GM21619 (cell line): ENCODE data around the gene AJAP1.
"Not testable (repeated sequence)": the region's sequence is repeated elsewhere in the genome, so short reads cannot be mapped to it uniquely, and the experiment has no call there.

Source experiments
- ATAC-seq: cut with Tn5 transposase; IDR thresholded peaks from one replicate; pipeline ENCODE4 v1.9.1; 2021; ENCODE audit not compliant: unreplicated experiment

AJAP1 gene

GRCh38 chr1:4656533-4657140 lies 2.2 kb downstream of the AJAP1 start:
- ATAC-seq: no peak

DNA sequence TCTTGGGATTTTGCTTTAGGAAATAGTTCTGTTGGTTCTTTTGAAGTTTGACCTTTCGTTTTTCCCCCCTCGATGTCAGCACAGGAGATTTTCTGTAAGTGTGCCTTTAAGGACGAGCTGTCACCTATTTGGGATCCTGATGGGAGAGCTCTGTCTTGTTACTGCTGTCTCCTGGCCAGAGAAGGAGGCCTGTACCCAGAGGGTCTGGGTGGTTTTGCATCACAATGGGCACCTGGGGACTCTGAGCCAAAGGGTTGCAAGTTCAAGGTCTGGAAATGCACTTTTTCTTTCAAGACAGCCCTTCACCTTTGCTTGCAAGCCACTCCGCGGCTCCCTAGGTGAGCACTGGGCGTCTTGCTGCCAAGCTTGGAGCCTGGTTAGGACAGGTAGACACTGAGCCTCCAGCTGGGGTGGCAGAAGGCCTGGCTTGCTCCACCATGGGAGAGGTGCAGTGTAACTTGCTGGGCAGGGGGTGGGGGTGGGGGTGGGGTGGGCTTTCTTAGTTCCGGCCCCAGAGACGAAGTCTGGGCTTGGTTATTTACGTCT lies 2.9 kb downstream of the AJAP1 start:
- ATAC-seq: no peak

- no peak for ATAC-seq
These were observed 3.6 kb downstream of the AJAP1 start for GRCh38 chr1:4657960-4658541.

GRCh38 chr1:4658643-4659628 lies 4.5 kb downstream of the AJAP1 start:
- no peak for ATAC-seq

DNA sequence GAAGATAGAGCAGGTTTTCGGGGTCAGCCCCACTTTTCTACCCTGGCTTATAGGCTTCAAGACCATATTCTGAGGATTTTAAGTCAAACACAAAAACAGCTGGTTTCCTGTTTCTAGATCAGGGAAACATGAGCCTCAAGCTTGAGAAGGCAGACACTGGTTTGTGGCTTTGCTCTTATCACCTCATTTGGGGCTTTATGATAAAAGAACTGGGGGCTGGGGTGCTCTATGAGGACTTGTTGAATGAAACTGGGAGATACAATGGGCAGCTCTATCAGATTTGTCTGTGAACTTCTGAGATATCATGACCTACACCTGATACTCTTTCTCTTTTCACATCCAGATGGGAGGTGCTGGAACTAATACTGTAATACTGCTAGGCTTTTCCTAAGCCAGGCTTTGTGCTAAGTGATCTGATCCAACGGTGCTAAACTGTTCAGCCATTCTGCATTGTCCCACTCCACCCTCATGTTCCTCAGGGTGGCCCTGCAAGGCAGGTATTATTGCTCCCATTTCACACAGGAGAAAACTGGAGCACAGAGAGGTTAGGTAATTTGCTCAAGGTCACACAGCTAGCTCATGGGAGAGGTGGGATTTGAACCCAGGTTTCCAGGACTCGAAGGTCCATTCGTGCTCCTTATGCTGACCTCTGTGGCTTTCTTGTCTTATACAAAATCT lies 6.6 kb downstream of the AJAP1 start:
- ATAC-seq: no peak

DNA sequence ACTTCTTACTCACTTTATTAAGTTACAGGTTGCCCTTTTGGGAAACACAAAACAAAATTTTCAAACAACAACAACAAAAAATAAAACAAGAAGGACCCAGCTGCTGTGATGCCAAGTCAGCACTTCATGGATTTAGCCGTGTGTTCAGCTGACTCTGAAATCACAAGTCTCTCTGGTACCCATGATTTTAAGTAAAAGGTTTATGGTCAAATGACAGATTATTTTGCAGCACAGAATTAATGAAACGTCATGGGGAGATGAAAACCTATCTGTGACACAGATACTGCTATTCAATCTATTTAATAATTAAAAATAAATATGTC lies 7.1 kb downstream of the AJAP1 start:
- no peak for ATAC-seq

- ATAC-seq: no peak
These were observed 7.8 kb downstream of the AJAP1 start for GRCh38 chr1:4662168-4662567.

DNA sequence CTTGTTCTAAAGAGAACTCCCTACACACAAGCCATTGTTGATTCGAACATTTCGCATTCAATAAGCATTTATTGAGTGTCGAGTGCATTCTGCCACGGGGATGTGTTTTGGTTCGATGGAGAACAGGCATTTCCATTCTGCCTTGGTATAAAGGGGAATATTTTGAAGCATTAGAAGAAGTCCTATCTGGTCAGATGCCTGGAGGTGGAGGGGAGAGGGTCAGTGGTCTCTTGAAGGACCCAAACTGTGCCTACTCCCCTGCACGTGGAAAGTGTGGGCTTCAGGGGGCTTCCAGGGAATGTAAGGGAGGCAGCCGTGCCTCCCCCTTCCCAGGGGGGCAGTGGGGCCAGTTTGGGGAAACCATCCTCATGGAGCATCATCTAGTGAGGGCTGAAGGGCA lies 8.3 kb downstream of the AJAP1 start:
- ATAC-seq: no peak

GRCh38 chr1:4664095-4664494 lies 9.7 kb downstream of the AJAP1 start:
- ATAC-seq: no peak

- ATAC-seq: no peak
These were observed 10.2 kb downstream of the AJAP1 start for GRCh38 chr1:4664606-4665005.

DNA sequence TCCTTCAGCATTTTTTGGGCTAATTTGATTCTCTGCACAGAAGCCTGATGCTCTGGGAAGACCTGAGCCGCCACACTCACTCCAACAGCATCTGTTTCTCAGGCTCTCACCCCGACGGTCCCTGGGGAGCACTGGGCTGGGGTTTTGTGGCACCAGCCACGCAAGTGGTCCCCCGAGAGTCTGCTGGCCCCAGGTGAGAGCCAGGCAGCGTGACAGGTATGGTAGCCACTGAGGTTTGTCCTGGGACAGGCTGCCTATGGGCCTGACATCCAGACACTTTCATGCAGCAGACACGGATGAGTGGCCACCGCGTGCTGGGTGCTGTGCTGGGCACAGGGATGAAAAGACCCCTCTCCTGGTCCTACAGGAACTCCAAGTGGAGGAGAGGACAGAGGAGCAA lies 11.0 kb downstream of the AJAP1 start:
- ATAC-seq: no peak

DNA sequence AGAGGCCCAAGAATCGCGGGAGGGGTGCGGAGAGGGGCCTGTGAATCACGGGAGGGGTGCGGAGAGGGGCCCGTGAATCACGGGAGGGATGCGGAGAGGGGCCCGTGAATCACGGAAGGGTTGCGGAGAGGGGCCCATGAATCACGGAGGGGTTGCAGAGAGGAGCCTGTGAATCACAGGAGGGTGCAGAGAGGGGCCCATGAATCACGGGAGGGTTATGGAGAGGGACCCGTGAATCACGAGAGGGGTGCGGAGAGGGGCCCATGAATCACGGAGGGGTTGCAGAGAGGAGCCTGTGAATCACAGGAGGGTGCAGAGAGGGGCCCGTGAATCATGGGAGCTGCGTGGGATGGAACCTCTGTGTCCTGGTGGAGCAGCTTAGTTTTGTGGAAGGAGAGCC lies 12.3 kb downstream of the AJAP1 start:
- not testable (repeated sequence) for ATAC-seq

GRCh38 chr1:4668743-4669700 lies 14.6 kb downstream of the AJAP1 start:
- no peak for ATAC-seq

DNA sequence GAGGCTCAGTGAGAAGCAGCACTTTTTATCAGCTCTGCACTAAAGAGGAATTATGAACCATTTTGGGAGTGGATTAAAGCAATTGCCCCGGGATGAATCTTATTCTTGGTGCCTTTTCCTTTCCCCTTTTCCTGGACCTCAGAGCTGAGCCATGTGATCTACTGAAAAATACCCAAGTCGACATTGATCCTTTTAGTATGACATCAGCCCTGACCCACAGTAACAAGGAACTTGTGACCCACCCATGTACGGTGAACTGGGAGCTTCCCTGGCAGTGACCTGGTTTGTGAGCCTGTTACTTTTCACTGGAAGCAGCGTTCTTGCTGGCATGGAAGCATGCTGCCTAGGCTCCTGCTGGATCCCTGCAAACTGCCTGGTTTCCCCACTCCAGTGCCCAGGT lies 15.9 kb downstream of the AJAP1 start:
- no peak for ATAC-seq

DNA sequence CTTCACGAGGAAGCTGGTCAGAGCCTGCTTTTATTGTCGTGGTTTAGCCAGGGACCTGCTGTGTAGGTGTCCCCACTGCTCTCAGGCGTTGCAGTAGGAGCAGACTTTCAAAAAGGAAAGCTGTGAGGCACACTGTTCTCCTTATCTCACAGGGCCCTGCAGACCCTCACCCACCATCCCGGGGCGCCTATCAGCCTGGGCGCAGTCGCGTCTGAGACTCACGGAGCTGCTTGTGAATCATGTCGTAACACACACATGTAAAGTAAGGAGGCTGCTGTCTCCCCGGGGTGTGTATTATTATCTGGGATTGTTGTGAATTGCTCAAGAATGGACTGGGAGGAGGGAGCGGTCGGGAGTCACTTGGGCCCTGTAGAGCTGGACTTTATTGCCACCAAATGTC lies 17.4 kb downstream of the AJAP1 start:
- ATAC-seq: no peak

DNA sequence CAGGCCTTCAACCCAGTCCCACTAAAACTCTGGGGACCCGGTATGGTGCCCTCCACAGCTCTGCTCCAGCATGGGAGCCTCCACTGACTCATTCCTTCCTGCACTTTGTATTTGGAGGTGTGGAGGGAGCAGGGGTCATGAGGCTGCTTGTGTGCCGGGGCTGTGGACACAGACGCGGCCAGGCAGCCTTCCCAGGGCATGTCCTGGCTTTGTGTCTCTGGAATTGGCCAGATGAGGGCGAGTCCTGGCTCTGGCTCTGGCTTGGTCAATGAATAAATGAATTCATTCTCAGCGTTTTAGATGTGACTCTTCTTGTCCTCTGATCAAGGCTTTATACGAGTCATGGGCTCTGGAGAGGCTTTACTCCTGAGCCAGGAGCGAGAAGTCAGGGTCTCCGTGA lies 19.1 kb downstream of the AJAP1 start:
- no peak for ATAC-seq

GRCh38 chr1:4674117-4674516 lies 19.7 kb downstream of the AJAP1 start:
- ATAC-seq: no peak

GRCh38 chr1:4674676-4675075 lies 20.3 kb downstream of the AJAP1 start:
- ATAC-seq: no peak

DNA sequence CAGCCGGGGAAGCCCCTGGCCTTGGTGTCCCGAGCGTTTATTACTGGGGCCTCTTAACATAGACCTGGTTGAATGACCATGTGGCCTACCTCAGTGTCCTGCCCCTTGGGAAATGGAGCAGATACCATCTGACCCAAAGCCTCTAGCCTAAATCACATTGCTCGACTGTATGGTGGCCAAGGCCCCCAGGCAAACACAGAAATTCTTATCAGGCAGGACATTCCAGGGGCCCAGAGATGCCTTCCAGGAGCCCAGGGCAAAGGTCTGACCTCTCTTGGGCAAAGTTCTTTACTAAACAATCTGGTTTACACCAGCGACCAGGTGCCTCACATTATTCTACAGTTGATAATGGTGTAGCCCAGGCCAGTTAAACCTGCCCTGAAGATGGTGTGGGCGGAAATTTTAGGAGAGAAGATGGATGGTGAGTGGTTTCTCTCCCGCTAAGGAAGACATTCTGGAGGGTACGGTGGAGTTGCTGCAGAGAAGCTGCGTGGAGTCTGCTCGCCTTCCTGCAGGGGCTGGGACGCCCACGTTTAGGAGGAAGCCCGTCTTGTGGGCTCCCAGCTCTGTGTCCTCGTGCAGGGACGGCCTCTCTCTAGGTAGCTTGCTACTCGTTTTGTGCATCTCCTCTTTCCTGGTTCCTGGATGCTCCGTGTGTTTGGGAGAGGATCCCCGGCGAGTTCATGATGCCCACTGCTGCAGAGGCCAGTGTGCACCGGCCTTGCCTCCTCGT lies 21.2 kb downstream of the AJAP1 start:
- ATAC-seq: no peak

DNA sequence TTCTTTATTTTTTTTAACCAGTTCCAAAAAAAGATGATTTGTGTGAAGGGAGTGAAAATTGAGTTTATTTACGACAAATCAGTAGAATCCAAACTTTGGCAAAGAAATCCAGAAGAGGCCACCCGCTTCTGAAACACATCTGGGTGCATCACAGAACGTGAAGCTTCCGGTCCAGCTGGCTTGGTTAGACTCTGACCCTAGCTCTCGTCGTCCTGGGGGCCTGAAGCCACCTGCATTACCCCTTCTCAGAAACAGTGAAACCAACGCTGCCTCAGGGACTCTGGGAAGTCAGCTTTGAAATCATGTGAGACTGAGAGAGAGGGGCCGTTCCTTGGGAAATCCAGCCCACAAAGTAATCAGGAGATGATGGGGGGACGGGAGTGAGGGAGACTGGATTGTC lies 21.8 kb downstream of the AJAP1 start:
- ATAC-seq: no peak
